K562 (cell line): Measurements from ENCODE around the gene UNC13A. TPM values are rescaled to one million over a fixed set of nuclear protein-coding genes. Genes with fewer than 3 reads are reported as not detected.

Experiments
- ATAC-seq: fragments of 200-7000 bp; cut with Tn5 transposase; 3 replicates; pipeline ENCODE4 v1.9.1; 2020; ENCODE audit warnings: moderate library complexity
- BruUV-seq: library from RNA; stranded (reverse); fragments of 400-500 nt; replicated peaks from 2 replicates; lab custom pipeline; 2021; lab: Mats Ljungman, UMichigan
- CTCF ChIA-PET: fragments of 300-600 bp; formaldehyde crosslinking; extraction: SDS; loops from one replicate; lab custom pipeline; 2021; ENCODE audit warnings: low intra/inter-chr PET ratio; lab: Yijun Ruan, JAX
- POLR2A ChIA-PET: fragments of 300-600, 350-650 bp; sonication (Branson Sonifier 250); formaldehyde crosslinking; extraction: SDS; loops from one replicate; lab custom pipeline; 2021; ENCODE audit warnings: antibody characterized with exemption, inconsistent platforms; lab: Yijun Ruan, JAX
- DNase-seq, 4 experiments: peaks; one replicate each; pipeline versions ENCODE4 v3.0.0 to v3.0.0-alpha.2; 2011 to 2018; ENCODE audit warnings: low spot score in 3 of 4, mixed read lengths in 3 of 4; ENCODE audit errors: extremely low read depth in 1 of 4
- FAIRE-seq: peaks from 2 replicates; lab custom pipeline; 2011; peaks lifted over from hg19 to GRCh38; lab: Jason Lieb, UNC
- H2AFZ ChIP-seq: 2 replicates; pipeline ENCODE4 v1.6.0; 2011; ENCODE audit warnings: low read depth, low read length, control low read depth, inconsistent platforms
- H3K27ac ChIP-seq: fragments of 200-600 bp; 3 replicates; pipeline ENCODE4 v1.8.0; 2011; ENCODE audit warnings: low read depth, mild to moderate bottlenecking, control low read depth, inconsistent platforms, low read length, moderate library complexity, mixed read lengths; ENCODE audit errors: extremely low read depth
- H3K27me3 ChIP-seq, 2 experiments: fragments of 300-600 bp in 1 of 2; 2 replicates in 1 of 2; 3 replicates in 1 of 2; pipeline versions ENCODE4 v1.6.0 to v1.8.0; 2011; ENCODE audit warnings: inconsistent platforms in 2 of 2, low read length in 2 of 2, mild to moderate bottlenecking in 1 of 2, mixed read lengths in 1 of 2, moderate library complexity in 1 of 2; ENCODE audit not compliant: control insufficient read depth in 2 of 2, insufficient read depth in 2 of 2
- H3K36me3 ChIP-seq: fragments of 300-600 bp; 3 replicates; pipeline ENCODE4 v1.8.0; 2011; ENCODE audit warnings: mild to moderate bottlenecking, low read length, inconsistent platforms; ENCODE audit not compliant: control insufficient read depth, insufficient read depth
- H3K4me1 ChIP-seq, 2 experiments: fragments of 200-600 bp in 1 of 2; replicated peaks in 1 of 2; 2 replicates in 1 of 2; 3 replicates in 1 of 2; pipeline versions ENCODE4 v1.5.1 to v1.8.0; 2011; ENCODE audit warnings: inconsistent platforms in 2 of 2, low read length in 2 of 2, mild to moderate bottlenecking in 1 of 2, mixed read lengths in 1 of 2, moderate library complexity in 1 of 2; ENCODE audit not compliant: control insufficient read depth in 2 of 2, insufficient read depth in 2 of 2
- H3K4me2 ChIP-seq: 2 replicates; pipeline ENCODE4 v1.6.1; 2011; ENCODE audit warnings: low read length, control low read depth, inconsistent platforms, mixed read lengths; ENCODE audit not compliant: insufficient read depth
- H3K4me3 ChIP-seq: fragments of 200-600 bp; sonication (generic), shearing (Covaris generic); 2 replicates; pipeline ENCODE4 v1.5.1; 2016; ENCODE audit warnings: control low read depth, inconsistent platforms
- H3K79me2 ChIP-seq: fragments of 200-600 bp; 3 replicates; pipeline ENCODE4 v1.8.0; 2011; ENCODE audit warnings: low read length, inconsistent platforms; ENCODE audit not compliant: control insufficient read depth, insufficient read depth
- H3K9ac ChIP-seq, 2 experiments: 2 replicates each; pipeline versions ENCODE4 v1.6.0 to v1.6.1; 2011; ENCODE audit warnings: low read depth in 2 of 2, low read length in 2 of 2, control low read depth in 1 of 2, inconsistent platforms in 1 of 2, mild to moderate bottlenecking in 1 of 2, mixed read lengths in 1 of 2; ENCODE audit not compliant: insufficient read depth in 1 of 2
- H3K9me1 ChIP-seq: one replicate; pipeline ENCODE4 v1.6.0; 2011; ENCODE audit warnings: inconsistent platforms, mild to moderate bottlenecking, low read length, moderate library complexity; ENCODE audit not compliant: control insufficient read depth, insufficient read depth
- H3K9me3 ChIP-seq: replicated peaks from 2 replicates; pipeline ENCODE4 v1.5.1; 2011; ENCODE audit warnings: low read depth, low read length, inconsistent platforms; ENCODE audit not compliant: control insufficient read depth, insufficient read depth
- H4K20me1 ChIP-seq: replicated peaks from 2 replicates; pipeline ENCODE4 v1.6.1; 2011; ENCODE audit warnings: low read length, inconsistent platforms, mixed read lengths; ENCODE audit not compliant: control insufficient read depth, insufficient read depth
- BCOR ChIP-seq: fragments of 450-650 bp; IDR thresholded peaks from 2 replicates; pipeline ENCODE4 v1.6.1; 2016
- HDAC2 ChIP-seq: fragments of 450-650 bp; IDR thresholded peaks from 2 replicates; pipeline ENCODE4 v1.6.1; 2016; ENCODE audit warnings: mild to moderate bottlenecking
- ID3 ChIP-seq, 2 experiments: fragments of 250-450 bp in 1 of 2; fragments of 450-650 bp in 1 of 2; sonication (Bioruptor Pico) in 1 of 2; IDR thresholded peaks; 2 replicates each; pipeline versions ENCODE4 v1.6.1 to v1.8.0; 2016 to 2021; ENCODE audit warnings: mild to moderate bottlenecking in 2 of 2, moderate library complexity in 2 of 2, missing compliant biosample characterization in 1 of 2, missing genetic modification characterization in 1 of 2
- KDM1A ChIP-seq, 2 experiments: fragments of 450-650 bp; IDR thresholded peaks; 2 replicates each; pipeline ENCODE4 v1.6.1; 2016; ENCODE audit warnings: mild to moderate bottlenecking in 2 of 2
- MTA3 ChIP-seq: fragments of 450-650 bp; formaldehyde crosslinking; IDR thresholded peaks from 2 replicates; pipeline ENCODE4 v1.6.1; 2017; ENCODE audit warnings: mild to moderate bottlenecking, borderline replicate concordance
- RBM25 ChIP-seq: fragments of 200-400 bp; formaldehyde crosslinking; IDR thresholded peaks from 2 replicates; pipeline ENCODE4 v1.6.1; 2018; ENCODE audit warnings: low read length, low read depth, moderate library complexity; ENCODE audit not compliant: severe bottlenecking
- ZBED1 ChIP-seq: IDR thresholded peaks from 2 replicates; pipeline ENCODE4 v1.6.1; 2014
- ZFP36 ChIP-seq: fragments of 150-350 bp; IDR thresholded peaks from 2 replicates; pipeline ENCODE4 v1.6.1; 2018; ENCODE audit warnings: low read length, low read depth; ENCODE audit not compliant: partially characterized antibody
- ZNF121 ChIP-seq: sonication (generic); formaldehyde crosslinking; conservative IDR thresholded peaks from 2 replicates; pipeline ENCODE4 v1.8.0; 2022; ENCODE audit warnings: missing genetic modification reagents
- ZNF436 ChIP-seq: fragments of 250-450, 450-650 bp; sonication (Bioruptor Pico); formaldehyde crosslinking; IDR thresholded peaks from 2 replicates; pipeline ENCODE4 v1.7.0; 2020; ENCODE audit warnings: mild to moderate bottlenecking
- WGBS: fragments of 100-300 bp; shearing (Covaris generic); methylation state at CpG from one replicate; pipeline ENCODE4 v1.1.6; 2016; ENCODE audit warnings: low coverage, mixed read lengths; ENCODE audit not compliant: insufficient coverage; ENCODE audit errors: missing lambda C conversion rate; 5-methylcytosine and 5-hydroxymethylcytosine counted together
- in situ Hi-C: fragments of 300-500 bp; cut with MboI; formaldehyde crosslinking; loops from 4 replicates; pipeline ENCODE4 v1.15.0; 2018; ENCODE audit warnings: inconsistent platforms, mixed read lengths
- intact Hi-C: fragments of 100-400 bp; cut with micrococcal nuclease; formaldehyde crosslinking; loops from 2 replicates; pipeline ENCODE4 v1.14.2; 2022
- polyA plus RNA-seq, 8 experiments: library from polyadenylated mRNA; depleted of rRNA in 4 of 8; stranded (reverse) in 5 of 8; unstranded in 3 of 8; fragments of >200 nt; fragmentation: Nextera tagmentation in 2 of 8; fragmentation: Illumina TruSeq in 1 of 8; extraction: Ambion mirVana in 2 of 8; extraction: Trizol in 1 of 8; gene quantifications; 2 replicates each; pipeline versions ENCODE4 v1.2.1 to v1.2.3, GENCODE V29; 2011 to 2014; ENCODE audit warnings: inconsistent platforms in 1 of 8, missing spikeins in 1 of 8
- total RNA-seq, 7 experiments: library from RNA; depleted of rRNA in 6 of 7; stranded (reverse); fragments of >200 nt in 6 of 7; fragmentation: Illumina TruSeq in 2 of 7; extraction: Trizol in 2 of 7; gene quantifications; 2 replicates each; pipeline versions ENCODE4 v1.2.1 to v1.2.3, GENCODE V29; 2011 to 2021; ENCODE audit warnings: low replicate concordance in 1 of 7

The UNC13A gene
- total and polyA plus RNA-seq, 9 of the 15 experiments (the other 6 are each of a cell fraction or from before 2014, with no cell fraction given) = 0.03 to 1.0 (median 0.25) TPM

GRCh38 chr19:17677002-17677401 lies 11.2 kb downstream of the UNC13A start (continued):
- 0 out of 2 replicates have a peak, but pooled peaks have one; percentile 40 for TF ChIP-seq ZNF121 (CRISPR knock-in tag)
- no peak for TF ChIP-seq ZBED1

- POLR2A ChIA-PET = no interaction called here
- CTCF ChIA-PET = no interaction called here
- no peak overlapping the region for H3K27ac ChIP-seq
- FAIRE-seq (no peak), ATAC-seq (no peak), DNase-seq (no peak)
- peaks cover 10 to 15% of the 10 kb centered on the region in 2 experiments; a peak in 4 of 5 replicates for H3K4me1 ChIP-seq
- 0% methylated on average over 2 of the region's 2 CpGs for WGBS
- in situ Hi-C loops = no loop called here
- no peak overlapping the region for H3K4me3 ChIP-seq
- no TSS peak for BruUV-seq
- no peak overlapping the region for H3K4me2 ChIP-seq
- no peaks in the 10 kb centered on the region for H3K79me2 ChIP-seq
- H2AFZ ChIP-seq = no peak overlapping the region
- H3K36me3 ChIP-seq = no peaks in the 10 kb centered on the region
- H3K27me3 ChIP-seq = no peaks in the 10 kb centered on the region; a peak in 2 of 5 replicates
- H3K9me1 ChIP-seq = no peaks in the 10 kb centered on the region
- intact Hi-C loops = loop anchor here (10.0 kb wide), 1 partner anchor 221 kb away; no protein-coding TSS in a partner anchor
- H4K20me1 ChIP-seq = peaks cover 12% of the 10 kb centered on the region
- H3K9me3 ChIP-seq = no peaks in the 10 kb centered on the region
- no peak overlapping the region for H3K9ac ChIP-seq
- peak; percentile 69 for TF ChIP-seq RBM25
- peak; percentile 86 for TF ChIP-seq ZNF436 (CRISPR knock-in tag)
- TF ChIP-seq ZFP36 = peak; percentile 97
- TF ChIP-seq BCOR = peak; percentile 28; the same call in 1 of the 2 replicates
- peak; percentile 30; the same call in 1 of the 2 replicates for TF ChIP-seq HDAC2
- TF ChIP-seq ID3 (CRISPR knock-in tag; IDR thresholded peaks at IDR 0.05) = no peak
- TF ChIP-seq ID3 (tag; IDR thresholded peaks at IDR 0.05) = no peak
- peak; percentile 28 to 61; a peak in 2 of 4 replicates for TF ChIP-seq KDM1A (IDR thresholded peaks at IDR 0.05)
- TF ChIP-seq MTA3 = no peak
Measured at GRCh38 chr19:17676295-17676694, 11.9 kb downstream of the UNC13A start.
